HG03175 (cell line): ENCODE data around the gene MORC4.
A peak's percentile ranks its signal among the peaks of the same experiment; 100 is the strongest.
"Not testable (repeated sequence)": the region's sequence is repeated elsewhere in the genome, so short reads cannot be mapped to it uniquely, and the experiment has no call there.

Experiments
- ATAC-seq: cut with Tn5 transposase; IDR thresholded peaks from one replicate; pipeline ENCODE4 v1.9.1; 2021; ENCODE audit warnings: mild to moderate bottlenecking, moderate library complexity; ENCODE audit not compliant: unreplicated experiment

Gene MORC4

GRCh38 chrX:107000013-107000515, at the start of gene MORC4:
Gene MORC4, minus strand, starts transcription at chrX:107000212. Its CDS starts 243 bp downstream, at chrX:106999969.
- ATAC-seq, result peak; percentile 85

GRCh38 chrX:107047622-107048021, 47.6 kb upstream of the MORC4 start:
- no peak for ATAC-seq

- no peak for ATAC-seq
These were observed 29.7 kb upstream of the MORC4 start for GRCh38 chrX:107029752-107030151.

- no peak for ATAC-seq
These were observed 25.5 kb upstream of the MORC4 start for GRCh38 chrX:107025545-107025944.

- ATAC-seq, result no peak
These were observed 14.9 kb upstream of the MORC4 start for GRCh38 chrX:107014936-107015335.

GRCh38 chrX:107008034-107008433, 8.0 kb upstream of the MORC4 start:
- no peak for ATAC-seq

- peak; percentile 38 for ATAC-seq
These were observed 723 bp downstream of the MORC4 start for GRCh38 chrX:106999002-106999975.

- no peak for ATAC-seq
These were observed 2.4 kb downstream of the MORC4 start for GRCh38 chrX:106997611-106998010.

GRCh38 chrX:106995678-106996077, 4.3 kb downstream of the MORC4 start:
- ATAC-seq, result no peak

GRCh38 chrX:106987488-106987887, 12.5 kb downstream of the MORC4 start:
- ATAC-seq, result no peak

- no peak for ATAC-seq
These were observed 18.9 kb downstream of the MORC4 start for GRCh38 chrX:106980952-106981626.

- ATAC-seq, result no peak
These were observed 23.6 kb downstream of the MORC4 start for GRCh38 chrX:106976416-106976815.

- no peak for ATAC-seq
These were observed 26.4 kb downstream of the MORC4 start for GRCh38 chrX:106973433-106974149.

- no peak for ATAC-seq
These were observed 27.1 kb downstream of the MORC4 start for GRCh38 chrX:106972896-106973295.

- ATAC-seq, result not testable (repeated sequence)
These were observed 33.5 kb downstream of the MORC4 start for GRCh38 chrX:106966547-106966946.

GRCh38 chrX:106964290-106964689, 35.7 kb downstream of the MORC4 start:
- ATAC-seq, result no peak

- no peak for ATAC-seq
These were observed 36.9 kb downstream of the MORC4 start for GRCh38 chrX:106963111-106963510.

- no peak for ATAC-seq
These were observed 40.1 kb downstream of the MORC4 start for GRCh38 chrX:106959901-106960300.

- no peak for ATAC-seq
These were observed 42.2 kb downstream of the MORC4 start for GRCh38 chrX:106957856-106958255.

- no peak for ATAC-seq
These were observed 44.8 kb downstream of the MORC4 start for GRCh38 chrX:106955004-106955772.
